Activated CD4-positive, alpha-beta T cell treated with anti-CD3 and anti-CD28 coated beads, Interleukin-10, Interleukin-2, amounts not matched to agents 100 ng/mL and 50 ng/mL, durations not matched to agents 16 hours and 8 hours (primary cell): ENCODE data around the gene GNG11.

ENCODE experiments used
- DNase-seq: peaks from one replicate; pipeline ENCODE4 v3.0.0-alpha.2; 2020

GNG11 gene

GRCh38 chr7:93949423-93949822, 27.9 kb downstream of the GNG11 start:
- no peak for DNase-seq

DNA sequence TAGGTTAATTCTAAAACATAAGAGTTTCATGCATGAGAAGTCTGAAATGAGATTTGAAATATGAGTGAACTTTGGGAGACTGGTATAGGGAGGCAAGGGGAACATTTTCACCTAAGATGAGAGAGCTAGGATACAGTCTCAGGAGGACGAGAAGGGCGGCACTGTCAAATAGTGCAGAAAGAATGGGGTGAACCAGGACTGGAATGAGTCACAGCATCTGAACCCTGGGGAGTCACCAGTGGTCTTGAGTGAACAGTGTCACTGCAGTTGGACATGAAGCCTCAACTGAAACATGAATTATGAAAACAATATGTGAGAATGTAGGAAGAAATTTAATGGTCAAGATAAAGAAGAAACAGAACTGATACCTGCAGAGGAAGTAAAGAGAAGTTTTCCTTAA, 33.8 kb downstream of the GNG11 start:
- DNase-seq, result peak; percentile 2

DNA sequence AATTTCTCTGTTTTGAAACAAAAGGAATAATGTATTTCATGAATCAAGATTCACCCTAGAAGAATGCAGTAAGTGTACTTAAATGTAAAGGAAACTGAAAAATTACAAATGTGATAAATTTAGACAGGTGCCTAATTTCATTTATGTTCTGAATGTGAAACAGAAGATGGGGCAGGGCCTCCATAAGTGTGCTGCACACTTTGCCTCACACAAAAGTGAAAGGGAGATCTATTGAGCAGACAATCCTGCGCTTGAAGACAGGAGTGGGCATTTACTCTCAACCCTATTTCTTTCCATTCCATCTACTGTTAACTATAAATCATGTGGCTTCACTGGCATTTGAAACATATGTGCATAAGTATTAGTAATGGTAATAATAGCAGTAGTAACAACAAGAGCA, 36.2 kb downstream of the GNG11 start:
- no peak for DNase-seq

- DNase-seq, result no peak
Observed at GRCh38 chr7:93958216-93958615, 36.7 kb downstream of the GNG11 start.

DNA sequence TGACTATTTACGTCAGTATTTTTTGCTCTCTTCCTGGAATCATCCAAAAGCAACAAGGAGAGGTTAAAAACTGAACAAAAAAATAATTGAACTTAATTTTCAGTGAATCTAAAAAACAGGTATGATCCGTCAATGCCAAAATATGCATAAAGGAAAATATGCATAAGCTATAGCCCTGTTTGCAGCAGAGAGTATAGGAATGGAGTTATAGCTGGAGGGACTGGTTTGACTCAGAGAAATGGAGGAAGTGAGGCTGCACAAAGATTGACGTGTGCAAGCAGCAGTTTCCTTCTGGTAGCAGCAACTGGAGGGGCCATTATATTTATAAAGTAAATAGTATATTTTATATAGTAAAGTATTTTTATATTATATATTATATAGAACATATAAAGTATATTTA, 37.1 kb downstream of the GNG11 start:
- no peak for DNase-seq

DNA sequence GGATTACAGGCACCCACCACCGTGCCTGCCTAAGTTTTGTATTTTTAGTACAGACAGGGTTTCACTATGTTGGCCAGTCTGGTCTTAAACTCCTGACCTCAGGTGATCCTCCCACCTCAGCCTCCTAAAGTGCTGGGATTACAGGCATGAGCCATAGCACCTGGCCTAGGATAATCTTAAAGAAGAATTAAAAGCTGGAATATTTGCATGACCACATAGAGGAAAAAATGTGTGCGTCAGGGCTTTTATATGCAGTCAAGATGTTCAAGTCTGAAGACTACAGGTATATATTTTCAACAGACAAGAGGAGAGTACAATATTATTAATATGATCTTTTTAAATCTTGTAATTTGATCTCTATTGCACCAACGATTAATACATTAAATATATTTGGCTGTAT, 39.5 kb downstream of the GNG11 start:
- DNase-seq, result no peak

DNA sequence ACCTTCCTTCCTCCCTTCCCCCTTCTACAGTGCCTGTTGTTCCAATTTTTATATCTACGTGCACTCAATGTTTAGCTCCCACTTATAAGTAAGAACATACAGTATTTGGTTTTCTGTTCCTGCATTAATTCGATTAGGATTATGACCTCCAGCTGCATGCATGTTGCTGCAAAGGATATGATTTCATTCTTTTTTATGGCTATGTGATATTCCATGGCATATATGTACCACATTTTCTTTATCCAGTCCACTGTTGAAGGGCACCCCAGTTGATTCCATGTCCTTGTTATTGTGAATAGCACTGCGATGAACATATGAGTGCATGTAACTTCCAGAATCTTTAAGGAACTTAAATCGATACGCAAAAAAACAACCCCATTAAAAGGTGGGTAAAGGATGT, 42.7 kb downstream of the GNG11 start:
- DNase-seq, result no peak

DNA sequence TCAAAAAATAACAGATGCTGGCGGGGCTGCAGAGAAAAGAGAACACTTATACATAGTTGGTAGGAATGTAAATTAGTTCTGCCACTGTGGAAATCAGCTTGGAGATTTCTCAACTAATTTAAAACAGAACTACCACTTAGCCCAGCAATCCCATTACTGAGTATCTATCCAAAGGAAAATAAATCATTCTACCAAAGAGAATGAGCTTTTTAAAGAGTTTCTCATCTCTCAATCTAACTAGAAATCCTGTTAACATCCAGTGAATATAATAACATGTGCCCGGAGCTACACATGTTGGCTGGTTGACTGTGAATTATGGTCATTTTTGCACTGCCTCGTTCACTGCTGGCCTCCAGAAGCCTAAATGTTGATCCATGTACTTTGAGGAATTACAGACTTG, 43.3 kb downstream of the GNG11 start:
- no peak for DNase-seq

GRCh38 chr7:93968911-93969620, 47.5 kb downstream of the GNG11 start:
- no peak for DNase-seq

DNA sequence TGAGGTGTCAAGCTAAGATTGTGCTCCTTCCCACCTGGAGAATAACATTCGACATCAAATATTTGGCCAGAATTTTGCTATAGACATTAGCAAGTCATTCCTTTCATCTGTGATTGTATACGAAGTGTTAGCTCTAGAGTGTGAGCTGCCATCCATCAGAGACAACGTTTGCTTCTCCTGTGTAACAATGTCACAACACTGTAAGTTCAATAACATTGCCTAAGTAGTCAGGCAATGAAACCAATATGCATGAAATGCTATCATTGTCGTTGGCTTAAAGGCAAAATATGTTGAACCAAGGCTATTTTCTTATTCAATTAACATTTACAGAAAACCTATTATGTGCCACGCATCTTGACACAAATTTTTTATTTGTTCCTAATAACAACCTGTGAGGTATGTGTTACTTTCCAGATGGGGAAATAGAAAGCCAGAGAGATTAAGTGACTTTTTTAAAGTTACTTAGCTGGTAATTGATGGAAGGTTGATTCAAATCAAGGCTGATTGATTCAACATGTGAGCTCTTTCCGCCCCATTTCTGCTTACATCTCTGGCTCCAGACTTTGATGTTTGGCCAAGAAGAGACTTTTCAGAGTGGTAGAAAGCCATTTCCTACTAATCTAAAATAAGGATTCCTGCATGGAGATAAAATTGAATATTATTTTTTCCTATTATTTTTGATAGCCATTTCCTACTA, 50.6 kb downstream of the GNG11 start:
- DNase-seq, result no peak

GRCh38 chr7:93973134-93973533, 51.6 kb downstream of the GNG11 start:
- no peak for DNase-seq

GRCh38 chr7:93977211-93977950, 55.8 kb downstream of the GNG11 start:
- DNase-seq, result no peak
